Measurements from ENCODE around the gene IPO8.

The IPO8 gene

DNA sequence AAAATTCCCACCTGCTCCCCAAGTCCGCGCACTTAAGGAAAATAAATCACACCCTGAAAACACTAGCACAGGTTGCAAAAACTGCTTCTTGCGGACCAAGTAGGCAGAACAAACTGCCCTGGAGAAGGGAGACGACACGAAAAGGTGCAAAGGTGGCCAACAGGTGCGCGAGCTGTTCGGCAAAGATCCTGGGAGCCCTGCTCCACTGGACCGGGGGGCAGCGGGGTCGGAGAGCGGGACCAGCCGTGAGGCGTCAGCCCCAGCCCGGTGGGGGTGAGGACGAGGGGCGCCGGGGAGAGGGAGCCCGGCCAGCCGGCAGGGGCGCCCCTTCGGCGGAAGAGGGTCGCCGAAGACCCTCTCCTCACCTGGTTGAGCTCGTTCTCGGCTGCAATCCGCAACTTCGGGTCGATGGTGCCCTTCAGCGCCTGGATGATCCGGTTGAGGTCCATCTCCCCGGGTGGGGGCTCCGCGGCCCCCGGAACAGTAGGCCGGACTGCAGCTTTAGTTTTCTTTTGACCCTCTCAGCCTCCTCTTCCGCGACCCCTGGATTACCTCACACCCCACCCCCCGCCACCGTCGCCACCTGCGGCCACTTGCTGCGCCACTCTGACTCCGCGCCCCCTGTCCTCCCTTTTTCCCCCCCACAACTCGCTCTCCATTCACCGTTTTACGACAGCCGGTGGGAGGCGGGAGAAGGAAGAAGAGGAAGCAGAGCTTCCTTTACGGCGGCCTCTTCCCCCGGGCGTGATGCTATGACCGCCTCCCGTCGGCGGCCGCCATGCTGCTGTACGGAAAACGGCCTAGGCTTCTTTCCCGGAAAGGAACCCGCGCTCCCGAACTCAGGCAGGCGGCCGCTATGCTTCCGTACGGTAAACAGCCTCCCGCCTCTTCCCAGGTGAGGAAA is at the start of gene IPO8:
TSS of gene IPO8 (minus strand) at position 671 of the 904 bp plus-strand sequence. CDS start at position 449, 222 bp downstream.
- DNase-seq = peak; percentile 94

GRCh38 chr12:30744321-30744720 is 48.7 kb upstream of the IPO8 start:
- no peak for DNase-seq

DNA sequence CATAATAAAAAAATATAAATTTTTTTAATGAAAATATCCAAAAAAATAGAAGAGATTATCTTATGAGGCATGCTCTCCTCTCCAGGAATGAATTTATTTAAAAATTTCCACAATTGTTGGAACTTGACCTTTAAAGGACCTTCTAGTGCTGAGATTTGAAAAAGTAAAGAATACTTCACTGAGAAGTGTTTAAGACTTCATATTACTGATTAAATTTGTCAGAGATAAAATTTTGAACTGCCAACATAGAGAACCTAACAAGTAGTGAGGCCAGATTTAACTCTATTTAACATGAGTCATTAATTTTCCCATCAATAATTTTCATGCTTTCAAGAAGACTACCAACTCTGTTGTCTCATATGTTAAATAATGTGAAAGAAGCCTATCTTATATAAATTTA is 44.6 kb upstream of the IPO8 start:
- no peak for DNase-seq

DNA sequence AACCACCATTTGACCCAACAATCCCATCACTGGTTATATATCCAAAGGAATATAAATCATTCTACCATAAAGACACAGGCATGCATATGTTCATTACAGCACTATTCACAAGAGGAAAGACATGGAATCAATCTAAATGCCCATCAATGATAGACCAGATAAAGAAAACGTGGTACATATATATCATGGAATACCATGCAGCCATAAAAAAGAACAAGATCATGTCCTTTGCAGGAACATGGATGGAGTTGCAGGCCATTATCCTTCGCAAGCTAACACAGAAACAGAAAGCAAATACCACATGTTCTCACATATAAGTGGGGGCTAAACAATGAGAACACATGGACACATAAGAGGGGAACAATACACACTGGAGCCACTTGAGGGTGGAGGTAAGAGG is 43.4 kb upstream of the IPO8 start:
- DNase-seq = no peak

DNA sequence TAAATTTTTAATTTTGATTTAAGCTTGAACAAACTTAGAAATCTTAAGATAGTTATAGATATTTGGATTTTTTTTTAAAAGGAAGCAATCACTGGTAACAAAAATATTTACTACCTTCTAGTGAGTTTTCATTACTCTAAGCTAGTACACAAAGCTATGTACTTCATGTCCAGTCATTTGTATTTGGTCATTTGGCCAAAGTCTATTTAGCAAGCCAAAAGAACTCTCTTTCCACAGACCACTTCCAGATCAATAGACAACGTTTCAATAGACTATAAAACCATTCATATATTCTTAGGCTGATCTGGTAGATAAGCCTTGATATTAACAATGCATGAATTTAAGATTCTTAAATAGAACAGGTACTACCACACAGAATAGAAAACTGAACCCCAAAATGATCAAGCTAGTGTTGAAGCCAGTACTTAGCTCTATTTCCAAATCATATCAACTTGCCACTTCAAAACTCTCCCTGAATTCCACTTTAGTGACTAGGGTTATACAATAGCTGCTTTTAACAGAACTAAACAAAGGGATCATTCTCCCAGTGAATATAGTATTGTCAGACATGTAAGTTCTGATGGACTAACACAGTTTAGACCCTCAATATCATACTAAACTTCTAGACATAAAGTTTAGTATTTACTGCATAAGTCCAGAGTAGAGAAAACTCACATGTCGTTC is 37.4 kb upstream of the IPO8 start:
- no peak for DNase-seq

GRCh38 chr12:30730011-30730410 is 34.3 kb upstream of the IPO8 start:
- no peak for DNase-seq

GRCh38 chr12:30729547-30729946 is 33.9 kb upstream of the IPO8 start:
- DNase-seq = no peak

- DNase-seq = no peak
Observed at GRCh38 chr12:30726647-30727046, 31.0 kb upstream of the IPO8 start.

- no peak for DNase-seq
Observed at GRCh38 chr12:30725739-30726138, 30.1 kb upstream of the IPO8 start.

- DNase-seq = no peak
Observed at GRCh38 chr12:30719060-30719459, 23.4 kb upstream of the IPO8 start.

- DNase-seq = no peak
Observed at GRCh38 chr12:30707613-30708342, 12.1 kb upstream of the IPO8 start.

DNA sequence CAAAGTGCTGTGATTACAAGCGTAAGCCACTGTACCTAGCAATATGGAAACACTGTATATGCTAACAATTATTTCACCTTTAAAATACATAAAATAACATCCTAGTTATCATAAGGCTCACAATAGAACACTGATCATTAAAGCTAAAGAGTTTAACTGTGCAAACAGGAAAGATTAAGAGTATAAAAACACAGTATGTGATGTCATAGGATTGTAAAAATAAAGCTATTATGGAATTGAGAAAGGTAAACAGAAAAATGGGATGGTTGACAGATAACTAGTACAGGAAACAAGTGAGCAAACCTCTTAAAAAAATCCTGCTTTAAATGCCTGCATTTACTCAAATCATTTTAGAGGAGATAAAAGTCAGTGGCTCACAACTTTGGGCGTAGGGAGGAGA is 10.8 kb upstream of the IPO8 start:
- no peak for DNase-seq

GRCh38 chr12:30701056-30701455 is 5.4 kb upstream of the IPO8 start:
- DNase-seq = no peak

DNA sequence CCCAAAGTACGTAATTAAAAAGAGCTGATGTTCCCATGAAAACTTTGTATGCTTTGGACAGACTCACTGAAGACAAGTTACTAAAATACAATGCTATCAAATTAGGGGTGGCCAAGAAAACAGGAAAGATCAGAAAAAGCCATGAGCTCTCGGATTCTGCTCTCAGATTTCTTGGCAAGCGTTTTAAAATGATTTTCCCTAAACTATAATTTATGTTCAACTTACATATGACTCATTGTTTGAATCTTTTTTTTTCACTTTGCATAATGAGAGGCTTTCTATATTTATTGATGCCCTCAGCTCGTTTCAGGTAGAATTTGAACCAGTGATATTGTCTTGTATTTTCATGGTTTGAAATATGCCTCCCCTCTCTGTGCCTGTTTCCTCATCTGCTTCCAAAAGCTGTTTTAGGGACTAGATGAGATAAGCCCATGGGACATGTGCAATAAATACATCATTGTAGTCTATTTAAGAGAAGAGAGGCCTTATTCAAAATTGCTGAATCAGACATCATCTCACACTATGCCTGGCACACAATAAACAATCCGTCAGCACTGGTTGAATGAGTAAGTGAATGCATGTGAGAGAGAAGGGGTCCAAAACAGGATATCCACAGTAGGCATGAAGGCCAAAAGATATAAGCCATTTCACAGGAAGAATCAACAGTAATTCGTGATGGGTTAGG is 4.7 kb upstream of the IPO8 start:
- DNase-seq = no peak

DNA sequence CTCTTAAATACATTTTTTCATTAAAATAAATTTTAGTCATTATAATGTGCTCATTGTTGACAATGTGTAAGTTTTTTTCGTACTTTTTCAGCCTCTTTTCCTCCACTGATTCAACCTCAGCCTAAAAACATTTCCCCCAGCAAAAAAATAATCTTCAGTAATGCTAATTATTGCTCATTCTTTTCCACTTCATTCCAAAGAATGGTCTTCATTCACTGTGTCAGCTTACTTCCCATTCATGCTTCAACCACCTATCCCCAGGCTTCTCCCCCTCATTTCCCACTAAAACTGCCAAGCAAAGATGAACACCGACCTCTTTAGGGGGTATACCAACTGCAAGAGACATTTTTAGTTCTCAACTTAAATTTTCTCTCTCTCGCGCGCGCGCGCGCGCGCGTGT is 2.7 kb upstream of the IPO8 start:
- DNase-seq = no peak

DNA sequence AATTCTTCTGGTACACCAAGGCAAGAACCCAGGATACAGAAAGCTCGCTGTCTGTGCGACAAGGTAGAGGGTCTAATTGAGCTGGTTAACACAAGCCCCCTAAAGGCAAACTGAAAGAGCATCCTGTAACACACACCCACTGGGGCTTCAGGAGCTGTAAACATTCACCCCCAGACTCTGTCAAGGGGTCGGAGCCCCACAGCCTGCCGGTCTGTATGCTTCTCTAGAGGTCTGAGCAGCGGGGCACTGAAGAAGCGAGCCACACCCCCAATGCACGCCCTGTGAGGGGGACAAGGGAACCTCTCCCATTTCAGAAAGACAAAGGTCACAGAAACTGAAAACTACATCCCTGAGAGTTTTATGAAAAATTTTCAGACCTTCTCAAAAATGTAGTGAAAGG is 1.3 kb upstream of the IPO8 start:
- no peak for DNase-seq

DNA sequence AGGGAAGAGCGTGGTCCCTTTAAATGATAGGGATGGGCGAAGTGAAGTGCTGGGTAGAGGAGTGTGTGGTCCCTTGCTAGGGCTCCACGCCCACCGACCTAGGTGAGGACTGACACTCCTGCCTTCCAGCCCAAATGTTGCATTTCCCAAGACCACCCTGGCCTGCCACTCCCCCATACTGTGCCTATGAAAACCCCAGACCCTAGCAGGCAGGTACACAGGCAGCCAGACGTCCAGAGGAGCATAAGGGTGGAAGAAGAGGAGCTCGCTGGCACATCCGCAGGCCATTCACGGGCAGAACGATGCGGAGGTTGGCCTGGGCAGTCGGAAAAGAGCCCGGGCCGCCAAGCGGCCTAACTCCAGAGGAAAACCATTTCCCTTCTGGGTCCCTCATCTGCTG is 817 bp upstream of the IPO8 start:
- DNase-seq = no peak

DNA sequence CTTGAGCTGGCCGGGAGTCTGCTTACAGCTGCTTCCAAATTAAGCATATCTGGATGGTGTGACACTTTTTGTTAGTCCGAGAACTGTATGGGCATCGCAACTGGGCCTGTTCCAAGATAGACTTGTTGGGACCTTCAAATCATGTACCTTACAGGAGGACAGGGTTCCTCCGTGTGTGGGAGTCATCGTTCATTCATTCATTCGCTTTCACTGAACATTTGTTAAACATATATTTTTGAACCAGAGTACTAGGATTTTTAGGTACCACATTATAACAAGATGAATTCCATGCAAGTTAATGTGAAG is 387 bp upstream of the IPO8 start:
- DNase-seq = no peak

GRCh38 chr12:30694412-30695198 is 1.1 kb downstream of the IPO8 start:
- DNase-seq = peak; percentile 24

DNA sequence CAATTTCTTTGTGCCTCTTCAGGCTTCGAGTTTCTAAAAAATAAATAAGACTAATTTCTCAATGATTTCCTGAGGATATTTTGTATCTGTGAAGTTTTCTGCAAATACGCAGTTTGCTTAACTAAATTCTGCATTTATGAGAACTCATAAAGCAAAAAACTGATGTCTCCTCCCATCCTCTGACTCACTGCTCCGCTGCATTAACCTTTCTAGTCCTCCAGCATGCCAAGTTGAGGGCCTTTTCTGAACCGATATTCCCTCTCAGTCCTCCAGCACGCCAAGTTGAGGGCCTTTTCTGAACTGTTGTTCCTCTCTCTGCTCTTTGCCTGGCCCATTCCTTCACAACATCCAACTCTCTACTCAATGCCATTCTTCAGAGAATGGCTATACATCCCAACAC is 3.2 kb downstream of the IPO8 start:
- DNase-seq = no peak

GRCh38 chr12:30691122-30691879 is 4.4 kb downstream of the IPO8 start:
- no peak for DNase-seq
